Mesendoderm (in vitro differentiated cells): ENCODE results near the gene ANKRD13B.

Source experiments
- DNase-seq: peaks from one replicate; pipeline ENCODE4 v3.0.0; 2013
- H2AK5ac ChIP-seq: 2 replicates; pipeline ENCODE4 v1.6.1; 2013; ENCODE audit warnings: low read length, inconsistent platforms
- H2BK120ac ChIP-seq: 2 replicates; pipeline ENCODE4 v1.6.1; 2013; ENCODE audit warnings: low read depth, mild to moderate bottlenecking, low read length, moderate library complexity, mixed read lengths
- H2BK15ac ChIP-seq: replicated peaks from 2 replicates; pipeline ENCODE4 v1.6.1; 2013; ENCODE audit warnings: low read depth, mild to moderate bottlenecking, moderate library complexity
- H2BK5ac ChIP-seq: 2 replicates; pipeline ENCODE4 v1.6.1; 2013; ENCODE audit warnings: low read length, inconsistent platforms
- H3K18ac ChIP-seq: 2 replicates; pipeline ENCODE4 v1.6.1; 2013; ENCODE audit warnings: mild to moderate bottlenecking, low read length, mixed read lengths
- H3K23ac ChIP-seq: one replicate; pipeline ENCODE4 v1.6.1; 2013; ENCODE audit warnings: low read length
- H3K27ac ChIP-seq: 2 replicates; pipeline ENCODE4 v1.5.1; 2013; ENCODE audit warnings: low read depth, mild to moderate bottlenecking, inconsistent platforms, low read length, moderate library complexity
- H3K27me3 ChIP-seq: 2 replicates; pipeline ENCODE4 v1.6.1; 2013; ENCODE audit warnings: low read length, control low read depth, mild to moderate bottlenecking, inconsistent platforms; ENCODE audit not compliant: insufficient read depth, poor library complexity
- H3K36me3 ChIP-seq: 2 replicates; pipeline ENCODE4 v1.6.1; 2013; ENCODE audit warnings: low read length, inconsistent platforms; ENCODE audit not compliant: control insufficient read depth, insufficient read depth
- H3K4ac ChIP-seq: one replicate; pipeline ENCODE4 v1.6.1; 2013; ENCODE audit warnings: low read depth, mild to moderate bottlenecking, low read length, moderate library complexity
- H3K4me1 ChIP-seq: 2 replicates; pipeline ENCODE4 v1.6.1; 2013; ENCODE audit warnings: low read depth, low read length, inconsistent platforms; ENCODE audit not compliant: control insufficient read depth
- H3K4me2 ChIP-seq: 2 replicates; pipeline ENCODE4 v1.6.1; 2013; ENCODE audit warnings: low read length
- H3K4me3 ChIP-seq: 2 replicates; pipeline ENCODE4 v1.5.1; 2013; ENCODE audit warnings: mild to moderate bottlenecking, low read length
- H3K56ac ChIP-seq: one replicate; pipeline ENCODE4 v1.6.1; 2013; ENCODE audit warnings: low read length
- H3K79me1 ChIP-seq: 2 replicates; pipeline ENCODE4 v1.6.1; 2013; ENCODE audit warnings: low read length, inconsistent platforms
- H3K79me2 ChIP-seq: 2 replicates; pipeline ENCODE4 v1.6.1; 2013; ENCODE audit warnings: mild to moderate bottlenecking, low read length; ENCODE audit not compliant: control insufficient read depth, insufficient read depth
- H3K9ac ChIP-seq: 2 replicates; pipeline ENCODE4 v1.6.1; 2013; ENCODE audit warnings: low read length, inconsistent platforms
- H4K5ac ChIP-seq: one replicate; pipeline ENCODE4 v1.6.1; 2013; ENCODE audit warnings: low read length
- H4K8ac ChIP-seq: one replicate; pipeline ENCODE4 v1.6.1; 2013; ENCODE audit warnings: low read depth, mild to moderate bottlenecking, control low read depth, low read length, moderate library complexity
- WGBS: extraction: QIAGEN DNeasy Blood & Tissue Kit; methylation state at CpG from one replicate; pipeline ENCODE4 v1.1.7; 2013; ENCODE audit warnings: low lambda C conversion rate, missing lambda C conversion rate; ENCODE audit not compliant: insufficient coverage; ENCODE audit errors: extremely low coverage; 5-methylcytosine and 5-hydroxymethylcytosine counted together

ANKRD13B gene

GRCh38 chr17:29616300-29617048 lies 23.5 kb downstream of the ANKRD13B start:
- no CpG with 5 or more reads among the region's 32 CpGs for WGBS
- Histone ChIP-seq H2BK5ac (no peak overlapping the region), H3K4me1 (no peaks in the 10 kb centered on the region), H4K8ac (no peak overlapping the region), H3K4me3 (no peak overlapping the region), H2BK120ac (no peak overlapping the region), H3K36me3 (no peaks in the 10 kb centered on the region), H3K27ac (no peak overlapping the region), H4K5ac (no peak overlapping the region), H3K18ac (no peak overlapping the region), H3K27me3 (peaks cover 8% of the 10 kb centered on the region), H3K79me1 (no peaks in the 10 kb centered on the region), H3K4me2 (no peak overlapping the region), H2AK5ac (no peak overlapping the region), H3K79me2 (no peaks in the 10 kb centered on the region), H3K23ac (no peak overlapping the region), H3K9ac (peak overlapping the region; percentile 4), H3K56ac (peak overlapping the region; percentile 73), H2BK15ac (no peak overlapping the region), H3K4ac (no peak overlapping the region)
- no peak for DNase-seq

GRCh38 chr17:29617125-29617480 lies 24.2 kb downstream of the ANKRD13B start:
- peak; percentile 88 for DNase-seq
- no peak overlapping the region for H3K4me3 ChIP-seq
- peak overlapping the region; percentile 78 for H3K56ac ChIP-seq
- H3K4me2 ChIP-seq, result peak overlapping the region; percentile 60
- H2BK120ac ChIP-seq, result no peak overlapping the region
- H3K27ac ChIP-seq, result no peak overlapping the region
- no peak overlapping the region for H3K18ac ChIP-seq
- H4K8ac ChIP-seq, result no peak overlapping the region
- no peak overlapping the region for H3K23ac ChIP-seq
- H3K79me2 ChIP-seq, result no peaks in the 10 kb centered on the region
- H3K27me3 ChIP-seq, result peaks cover 8% of the 10 kb centered on the region
- no CpG with 5 or more reads among the region's 16 CpGs for WGBS
- no peak overlapping the region for H4K5ac ChIP-seq
- H2BK5ac ChIP-seq, result no peak overlapping the region
- no peaks in the 10 kb centered on the region for H3K36me3 ChIP-seq
- no peak overlapping the region for H2AK5ac ChIP-seq
- peak overlapping the region; percentile 63 for H3K9ac ChIP-seq
- H3K4me1 ChIP-seq, result peaks cover 3% of the 10 kb centered on the region
- no peak overlapping the region for H3K4ac ChIP-seq
- H3K79me1 ChIP-seq, result no peaks in the 10 kb centered on the region
- no peak overlapping the region for H2BK15ac ChIP-seq

GRCh38 chr17:29617481-29618271 lies 24.7 kb downstream of the ANKRD13B start:
- no peak overlapping the region for H4K8ac ChIP-seq
- no peaks in the 10 kb centered on the region for H3K79me2 ChIP-seq
- H3K36me3 ChIP-seq, result no peaks in the 10 kb centered on the region
- no peak overlapping the region for H2AK5ac ChIP-seq
- H3K27me3 ChIP-seq, result peaks cover 8% of the 10 kb centered on the region
- no peak overlapping the region for H2BK15ac ChIP-seq
- peak overlapping the region; percentile 78 for H3K56ac ChIP-seq
- no peak overlapping the region for H4K5ac ChIP-seq
- peak overlapping the region; percentile 59 for H3K23ac ChIP-seq
- H3K4ac ChIP-seq, result no peak overlapping the region
- no CpG with 5 or more reads among the region's 68 CpGs for WGBS
- H3K9ac ChIP-seq, result peak overlapping the region; percentile 63
- no peaks in the 10 kb centered on the region for H3K79me1 ChIP-seq
- DNase-seq, result peak; percentile 89
- no peak overlapping the region for H2BK5ac ChIP-seq
- peaks cover 3% of the 10 kb centered on the region for H3K4me1 ChIP-seq
- H3K4me2 ChIP-seq, result peak overlapping the region; percentile 60
- H3K4me3 ChIP-seq, result no peak overlapping the region
- no peak overlapping the region for H3K27ac ChIP-seq
- no peak overlapping the region for H3K18ac ChIP-seq
- no peak overlapping the region for H2BK120ac ChIP-seq

GRCh38 chr17:29618272-29619065 lies 25.5 kb downstream of the ANKRD13B start:
- Histone ChIP-seq H4K5ac (no peak overlapping the region), H3K79me2 (no peaks in the 10 kb centered on the region), H3K4ac (no peak overlapping the region), H3K27me3 (peaks cover 8% of the 10 kb centered on the region), H3K36me3 (no peaks in the 10 kb centered on the region), H2BK5ac (no peak overlapping the region), H3K18ac (no peak overlapping the region), H3K9ac (peak overlapping the region; percentile 3), H3K4me2 (peak overlapping the region; percentile 5), H3K56ac (peak overlapping the region; percentile 50), H3K79me1 (no peaks in the 10 kb centered on the region), H3K27ac (no peak overlapping the region), H3K4me3 (no peak overlapping the region), H2AK5ac (no peak overlapping the region), H3K4me1 (peaks cover 6% of the 10 kb centered on the region), H2BK120ac (no peak overlapping the region), H4K8ac (no peak overlapping the region), H3K23ac (no peak overlapping the region), H2BK15ac (no peak overlapping the region)
- no CpG with 5 or more reads among the region's 22 CpGs for whole genome bisulfite sequencing
- peak; percentile 54 for DNase-seq

- no peak overlapping the region for H3K4me2 ChIP-seq
- H3K79me2 ChIP-seq, result no peaks in the 10 kb centered on the region
- H3K27ac ChIP-seq, result no peak overlapping the region
- no peak overlapping the region for H3K18ac ChIP-seq
- peak; percentile 73 for DNase-seq
- H4K5ac ChIP-seq, result no peak overlapping the region
- H4K8ac ChIP-seq, result no peak overlapping the region
- no peak overlapping the region for H3K56ac ChIP-seq
- H3K4me3 ChIP-seq, result no peak overlapping the region
- no peak overlapping the region for H2BK15ac ChIP-seq
- no peaks in the 10 kb centered on the region for H3K79me1 ChIP-seq
- H2AK5ac ChIP-seq, result no peak overlapping the region
- H2BK120ac ChIP-seq, result no peak overlapping the region
- H3K9ac ChIP-seq, result no peak overlapping the region
- peaks cover 9% of the 10 kb centered on the region for H3K4me1 ChIP-seq
- H2BK5ac ChIP-seq, result no peak overlapping the region
- H3K36me3 ChIP-seq, result no peaks in the 10 kb centered on the region
- no peak overlapping the region for H3K4ac ChIP-seq
- no peak overlapping the region for H3K23ac ChIP-seq
- H3K27me3 ChIP-seq, result peaks cover 8% of the 10 kb centered on the region
These were observed 26.3 kb downstream of the ANKRD13B start for GRCh38 chr17:29619251-29619650.
